ENCODE results near the gene SLC5A10.

DNA sequence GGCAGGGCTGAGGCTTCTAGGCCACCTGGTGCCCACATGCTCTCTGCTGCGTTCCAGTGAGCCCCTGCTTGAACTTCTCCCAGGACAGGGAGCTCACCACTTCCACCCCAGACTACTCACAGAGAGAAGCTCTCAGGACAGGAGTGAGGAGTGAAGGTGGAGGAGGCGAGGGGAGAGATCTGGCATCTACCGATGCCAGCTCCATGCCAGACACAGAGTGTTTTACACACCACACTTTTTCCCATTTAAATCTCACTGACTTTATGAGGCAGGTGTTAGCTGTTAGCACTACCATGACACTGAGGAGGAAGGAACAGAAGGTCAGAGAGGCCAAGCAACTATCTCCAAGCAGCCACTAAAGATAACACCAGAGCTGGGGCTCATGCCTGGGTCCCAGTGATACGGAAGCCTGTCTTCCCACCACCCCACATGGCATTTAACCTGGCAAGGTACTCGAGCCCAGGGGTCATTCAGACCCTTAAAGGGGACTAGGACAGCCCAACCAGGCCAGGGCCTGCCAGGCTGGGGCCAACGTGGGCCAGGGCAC, 45.8 kb downstream of the SLC5A10 start:
- TF ChIP-seq, protein P1, sequence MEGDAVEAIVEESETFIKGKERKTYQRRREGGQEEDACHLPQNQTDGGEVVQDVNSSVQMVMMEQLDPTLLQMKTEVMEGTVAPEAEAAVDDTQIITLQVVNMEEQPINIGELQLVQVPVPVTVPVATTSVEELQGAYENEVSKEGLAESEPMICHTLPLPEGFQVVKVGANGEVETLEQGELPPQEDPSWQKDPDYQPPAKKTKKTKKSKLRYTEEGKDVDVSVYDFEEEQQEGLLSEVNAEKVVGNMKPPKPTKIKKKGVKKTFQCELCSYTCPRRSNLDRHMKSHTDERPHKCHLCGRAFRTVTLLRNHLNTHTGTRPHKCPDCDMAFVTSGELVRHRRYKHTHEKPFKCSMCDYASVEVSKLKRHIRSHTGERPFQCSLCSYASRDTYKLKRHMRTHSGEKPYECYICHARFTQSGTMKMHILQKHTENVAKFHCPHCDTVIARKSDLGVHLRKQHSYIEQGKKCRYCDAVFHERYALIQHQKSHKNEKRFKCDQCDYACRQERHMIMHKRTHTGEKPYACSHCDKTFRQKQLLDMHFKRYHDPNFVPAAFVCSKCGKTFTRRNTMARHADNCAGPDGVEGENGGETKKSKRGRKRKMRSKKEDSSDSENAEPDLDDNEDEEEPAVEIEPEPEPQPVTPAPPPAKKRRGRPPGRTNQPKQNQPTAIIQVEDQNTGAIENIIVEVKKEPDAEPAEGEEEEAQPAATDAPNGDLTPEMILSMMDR (IDR thresholded peaks at IDR 0.05; ENCODE audit: low read length), result no peak
- TF ChIP-seq EZH2 (IDR thresholded peaks at IDR 0.05; ENCODE audit: borderline replicate concordance, low read length), result no peak
